ENCODE data around the gene ADGRD1. TPM values are rescaled to one million over a fixed set of nuclear protein-coding genes. Genes with fewer than 3 reads are reported as not detected.

Gene ADGRD1
- total RNA-seq, 2 donors from 2014 or later, result 2.7 TPM; not detected in 1

DNA sequence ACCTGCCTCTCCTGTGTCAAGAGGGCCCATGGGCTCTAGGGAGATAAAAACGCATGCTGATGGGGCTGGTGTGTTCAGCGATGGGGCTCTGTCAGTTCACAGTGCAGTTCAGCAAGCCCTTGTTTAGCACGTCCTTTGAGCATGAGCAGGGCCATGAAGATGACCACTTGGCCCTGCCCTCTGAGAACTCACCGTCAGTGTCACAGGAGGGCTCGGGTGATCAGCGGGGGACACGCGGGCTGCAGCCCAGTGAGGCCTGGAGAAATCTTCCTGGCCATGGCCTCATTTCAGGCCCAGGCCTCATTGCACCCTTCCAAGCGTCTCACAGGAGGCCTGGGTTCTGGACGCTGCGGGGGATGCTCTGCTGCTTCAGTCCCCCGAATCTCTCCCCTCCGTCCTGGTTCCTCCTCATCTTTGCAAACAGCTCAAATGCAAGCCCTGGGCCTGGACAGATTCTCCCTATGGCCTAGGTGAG is 181.6 kb downstream of the ADGRD1 start:
- ATAC-seq (replicated peaks), result no peak
- Mint-ChIP-seq H3K36me3 (ENCODE audit: low read depth) (no peaks in the 10 kb centered on the region), H3K4me3 (no peak overlapping the region), H3K27me3 (no peaks in the 10 kb centered on the region), H3K9me3 (no peaks in the 10 kb centered on the region), H3K4me1 (no peaks in the 10 kb centered on the region), H3K27ac (no peak overlapping the region)

DNA sequence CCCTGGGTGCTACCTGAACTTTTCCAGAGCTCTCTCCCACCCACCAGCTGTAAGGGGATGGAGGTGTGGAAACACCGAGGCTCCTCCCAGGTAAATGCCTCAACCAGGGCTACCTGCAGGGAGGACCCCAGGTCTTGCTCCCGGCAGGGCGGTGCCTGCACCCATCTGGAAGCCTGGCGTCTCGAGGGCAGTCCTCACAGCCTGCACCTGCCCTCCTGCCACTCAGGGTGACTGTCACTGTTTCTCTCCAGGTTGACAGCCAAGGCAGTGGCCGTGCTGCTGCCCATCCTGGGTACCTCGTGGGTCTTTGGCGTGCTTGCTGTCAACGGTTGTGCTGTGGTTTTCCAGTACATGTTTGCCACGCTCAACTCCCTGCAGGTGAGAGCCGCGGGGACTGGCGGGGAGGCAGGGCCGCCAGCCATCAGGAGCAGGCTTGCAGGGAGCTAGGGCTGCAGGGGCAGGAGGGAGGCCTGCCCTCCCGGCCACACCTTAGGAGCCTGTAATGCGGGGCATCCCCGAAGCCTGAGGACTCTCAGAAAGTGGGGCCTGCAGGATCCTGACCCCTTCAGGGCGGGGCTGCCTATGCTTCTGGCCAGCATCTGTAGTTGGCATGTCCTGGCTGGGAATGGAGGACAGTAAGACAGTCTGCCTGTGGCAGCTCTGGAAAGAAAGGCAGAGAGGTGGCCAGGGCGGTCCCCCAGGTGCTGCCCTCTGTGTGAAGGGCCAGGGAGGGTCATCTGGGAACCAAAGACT is 182.3 kb downstream of the ADGRD1 start:
- Mint-ChIP-seq H3K36me3 (ENCODE audit: low read depth) (no peaks in the 10 kb centered on the region), H3K9me3 (no peaks in the 10 kb centered on the region), H3K4me3 (no peak overlapping the region), H3K4me1 (no peaks in the 10 kb centered on the region), H3K27ac (no peak overlapping the region), H3K27me3 (no peaks in the 10 kb centered on the region)
- ATAC-seq (replicated peaks), result no peak

DNA sequence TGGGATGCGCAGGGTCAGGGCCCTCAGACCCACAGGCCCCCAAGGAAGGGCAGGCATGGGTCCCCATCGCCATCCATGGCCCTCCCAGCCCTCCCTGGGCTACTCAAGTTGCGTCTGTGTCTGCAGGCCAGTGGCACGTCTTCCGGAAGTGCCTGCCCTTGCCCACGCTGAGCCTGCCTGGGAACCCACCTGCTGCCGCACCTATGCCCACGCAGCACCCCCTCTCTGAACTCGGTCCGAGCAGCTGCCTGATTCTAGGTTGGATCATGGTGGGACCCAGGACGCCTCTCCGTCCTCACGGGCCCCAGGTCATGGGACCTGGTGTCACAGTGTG is 182.8 kb downstream of the ADGRD1 start:
- no peak overlapping the region for H3K27ac Mint-ChIP-seq
- no peaks in the 10 kb centered on the region for H3K4me1 Mint-ChIP-seq
- no peaks in the 10 kb centered on the region for H3K36me3 Mint-ChIP-seq (ENCODE audit: low read depth)
- no peak overlapping the region for H3K4me3 Mint-ChIP-seq
- no peaks in the 10 kb centered on the region for H3K27me3 Mint-ChIP-seq
- no peaks in the 10 kb centered on the region for H3K9me3 Mint-ChIP-seq
- ATAC-seq (replicated peaks), result no peak

DNA sequence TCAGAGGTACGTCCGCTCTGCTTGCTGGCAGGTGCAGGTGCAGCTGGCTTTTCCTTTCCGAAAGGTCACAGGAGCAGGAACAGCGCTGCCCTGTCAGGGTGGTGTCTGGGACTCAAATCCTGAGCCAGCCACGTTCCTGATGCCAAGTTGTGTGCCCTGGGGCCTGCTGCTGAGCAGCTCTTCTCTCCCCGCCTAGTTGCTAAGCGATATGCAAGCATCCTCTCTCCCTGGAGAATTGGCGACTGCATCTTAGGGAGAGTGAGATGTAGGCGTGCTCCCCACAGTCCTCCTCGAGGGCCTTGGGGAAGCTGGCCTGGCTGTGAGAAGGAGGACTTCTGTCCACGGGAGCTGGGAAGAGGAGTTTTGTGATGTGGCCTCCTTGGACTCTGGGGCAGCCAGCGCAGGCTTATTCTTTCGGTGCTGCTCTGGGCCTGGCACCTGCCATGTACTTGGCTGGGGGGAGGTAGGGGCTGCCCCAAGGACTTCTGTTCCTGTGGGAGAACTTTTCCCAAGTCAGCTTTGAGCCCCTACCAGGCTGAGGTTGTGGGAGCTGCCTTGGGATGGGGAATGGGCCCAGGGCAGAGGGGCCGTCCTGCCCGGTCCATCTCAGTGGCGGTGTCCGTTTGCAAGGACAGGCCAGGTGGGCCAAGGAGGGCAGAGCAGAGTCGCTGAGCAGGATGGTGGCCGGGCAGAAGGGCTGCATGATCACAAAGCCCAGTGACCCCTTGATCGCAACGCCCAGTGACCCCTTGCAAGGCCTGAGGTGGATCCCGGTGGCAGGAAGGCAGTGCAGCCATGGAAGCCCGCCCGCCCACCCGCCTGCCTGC is 183.5 kb downstream of the ADGRD1 start:
- H3K27ac Mint-ChIP-seq, result no peak overlapping the region
- ATAC-seq (replicated peaks), result no peak
- no peaks in the 10 kb centered on the region for H3K27me3 Mint-ChIP-seq
- no peaks in the 10 kb centered on the region for H3K9me3 Mint-ChIP-seq
- H3K36me3 Mint-ChIP-seq (ENCODE audit: low read depth), result no peaks in the 10 kb centered on the region
- H3K4me1 Mint-ChIP-seq, result no peaks in the 10 kb centered on the region
- no peak overlapping the region for H3K4me3 Mint-ChIP-seq

DNA sequence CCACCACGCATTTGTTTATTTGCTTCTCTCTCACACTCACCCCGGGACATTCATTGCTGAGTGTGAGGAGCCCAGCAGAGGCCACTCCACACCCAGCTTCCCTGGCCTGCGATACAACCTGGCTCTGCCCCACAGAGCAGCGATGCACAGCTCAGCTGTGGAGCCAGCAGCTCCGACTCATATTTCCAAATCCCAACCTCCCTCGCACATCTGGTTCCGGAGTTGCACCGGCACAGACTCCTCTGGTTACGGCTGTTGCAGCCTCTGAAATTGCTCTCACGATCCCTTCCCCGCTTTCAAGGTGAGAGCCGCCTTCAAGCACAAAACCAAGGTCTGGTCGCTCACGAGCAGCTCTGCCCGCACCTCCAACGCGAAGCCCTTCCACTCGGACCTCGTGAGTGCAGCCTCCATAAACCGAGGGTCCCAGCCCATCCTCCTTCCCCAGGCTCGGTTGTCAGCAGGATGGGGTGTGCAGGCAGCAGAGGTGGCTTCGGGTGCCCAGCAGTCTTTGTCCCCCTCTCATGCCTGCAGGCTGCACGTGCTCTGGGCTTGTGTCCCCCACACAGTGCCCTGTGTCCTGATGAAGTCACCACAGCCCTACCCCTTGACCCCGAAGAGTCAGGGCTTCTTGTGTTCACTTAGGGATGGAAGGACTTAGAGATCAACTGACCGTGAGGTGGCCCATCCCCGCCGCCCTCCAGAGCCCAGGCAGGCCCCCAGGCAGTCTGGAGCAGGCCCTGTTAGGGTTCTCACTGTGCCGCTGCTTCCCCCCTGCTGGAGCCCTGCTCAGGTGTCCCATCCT is 184.3 kb downstream of the ADGRD1 start:
- Mint-ChIP-seq H3K27ac (no peak overlapping the region), H3K4me3 (no peak overlapping the region), H3K9me3 (no peaks in the 10 kb centered on the region), H3K4me1 (no peaks in the 10 kb centered on the region), H3K27me3 (no peaks in the 10 kb centered on the region), H3K36me3 (ENCODE audit: low read depth) (no peaks in the 10 kb centered on the region)
- ATAC-seq (replicated peaks), result no peak

DNA sequence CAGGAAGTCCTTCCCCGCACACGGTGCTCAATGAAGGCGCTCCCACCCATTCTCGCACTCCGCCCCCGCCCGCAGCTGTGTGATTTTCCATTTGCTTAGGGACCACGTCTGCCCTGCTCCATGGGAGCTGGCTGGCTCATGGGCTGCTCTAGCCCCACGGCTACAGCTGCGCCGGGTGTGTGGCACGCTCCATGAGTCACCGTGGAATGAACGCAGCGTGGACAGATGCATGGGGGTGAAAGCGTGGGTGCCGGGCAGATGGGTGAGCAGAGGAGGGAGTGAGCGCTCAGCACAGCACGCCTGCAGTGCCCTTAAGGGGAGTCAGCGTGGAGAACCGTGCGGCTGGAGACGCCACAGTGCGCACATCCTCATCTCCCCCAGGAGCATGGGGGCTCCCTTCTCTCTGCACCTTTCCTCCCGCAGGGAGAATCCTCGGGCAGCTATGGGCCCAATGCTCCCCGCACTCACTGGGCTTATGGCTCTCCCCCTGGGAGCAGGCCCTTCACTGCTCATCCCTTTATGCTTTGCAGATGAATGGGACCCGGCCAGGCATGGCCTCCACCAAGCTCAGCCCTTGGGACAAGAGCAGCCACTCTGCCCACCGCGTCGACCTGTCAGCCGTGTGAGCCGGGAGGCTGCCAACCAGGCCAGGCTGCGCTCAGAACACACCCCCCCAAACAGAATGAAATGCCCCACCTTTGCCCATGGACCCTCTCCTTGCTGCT is 185.1 kb downstream of the ADGRD1 start:
- no peaks in the 10 kb centered on the region for H3K27me3 Mint-ChIP-seq
- no peak overlapping the region for H3K27ac Mint-ChIP-seq
- H3K36me3 Mint-ChIP-seq (ENCODE audit: low read depth), result no peaks in the 10 kb centered on the region
- ATAC-seq (replicated peaks), result no peak
- H3K4me1 Mint-ChIP-seq, result no peaks in the 10 kb centered on the region
- no peaks in the 10 kb centered on the region for H3K9me3 Mint-ChIP-seq
- H3K4me3 Mint-ChIP-seq, result no peak overlapping the region

- no peak overlapping the region for H3K27ac Mint-ChIP-seq
- ATAC-seq (replicated peaks), result no peak
- H3K4me3 Mint-ChIP-seq, result no peak overlapping the region
- H3K36me3 Mint-ChIP-seq (ENCODE audit: low read depth), result no peaks in the 10 kb centered on the region
- H3K9me3 Mint-ChIP-seq, result no peaks in the 10 kb centered on the region
- no peaks in the 10 kb centered on the region for H3K27me3 Mint-ChIP-seq
- H3K4me1 Mint-ChIP-seq, result no peaks in the 10 kb centered on the region
These were observed 185.8 kb downstream of the ADGRD1 start for GRCh38 chr12:131139363-131140068.

- no peaks in the 10 kb centered on the region for H3K4me1 Mint-ChIP-seq
- no peaks in the 10 kb centered on the region for H3K36me3 Mint-ChIP-seq (ENCODE audit: low read depth)
- no peak for ATAC-seq (replicated peaks)
- no peaks in the 10 kb centered on the region for H3K9me3 Mint-ChIP-seq
- H3K27ac Mint-ChIP-seq, result no peak overlapping the region
- no peak overlapping the region for H3K4me3 Mint-ChIP-seq
- H3K27me3 Mint-ChIP-seq, result no peaks in the 10 kb centered on the region
These were observed 186.3 kb downstream of the ADGRD1 start for GRCh38 chr12:131140069-131140435.

DNA sequence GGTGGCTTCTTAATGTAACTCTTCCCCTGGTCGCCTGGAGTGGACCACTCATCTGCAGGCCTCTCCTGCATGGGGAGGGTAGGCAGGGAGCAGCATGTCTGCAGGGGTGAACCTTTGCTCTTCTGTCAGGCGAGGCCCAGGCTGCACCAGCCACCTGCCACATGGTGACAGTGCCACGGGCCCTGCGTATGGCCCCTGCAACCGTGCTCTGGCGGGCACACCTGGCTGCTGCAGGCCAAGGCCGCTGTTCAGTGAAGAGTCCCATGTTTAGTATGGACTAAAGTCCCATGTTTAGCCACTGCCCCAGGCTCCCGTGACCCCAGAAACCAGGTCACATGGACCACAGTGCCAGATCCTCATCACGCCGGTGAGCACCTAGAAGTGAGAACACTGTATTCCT is 187.0 kb downstream of the ADGRD1 start:
- ATAC-seq (replicated peaks), result no peak
- H3K27me3 Mint-ChIP-seq, result no peaks in the 10 kb centered on the region
- no peak overlapping the region for H3K4me3 Mint-ChIP-seq
- H3K4me1 Mint-ChIP-seq, result no peaks in the 10 kb centered on the region
- H3K9me3 Mint-ChIP-seq, result no peaks in the 10 kb centered on the region
- no peak overlapping the region for H3K27ac Mint-ChIP-seq
- H3K36me3 Mint-ChIP-seq (ENCODE audit: low read depth), result no peaks in the 10 kb centered on the region

DNA sequence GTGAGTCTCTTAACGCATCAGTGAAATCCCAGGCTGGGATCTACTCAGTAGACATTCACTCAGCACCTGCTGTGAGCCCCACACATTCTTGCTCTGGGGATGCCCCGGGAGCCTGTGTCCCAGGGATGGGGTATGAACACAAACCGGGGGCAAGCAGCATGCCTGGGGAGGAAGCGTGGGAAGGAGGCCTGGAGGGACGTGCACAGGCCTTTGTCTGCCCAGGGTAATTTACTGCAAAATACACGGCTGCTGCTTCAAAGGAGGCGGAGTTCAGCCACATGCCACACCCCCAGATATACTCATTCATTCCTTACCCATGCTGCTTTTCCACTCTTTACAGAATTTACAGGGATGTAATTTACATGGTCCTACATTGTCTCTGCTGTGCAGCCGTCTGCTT is 187.8 kb downstream of the ADGRD1 start:
- H3K9me3 Mint-ChIP-seq, result no peaks in the 10 kb centered on the region
- H3K4me3 Mint-ChIP-seq, result no peak overlapping the region
- no peaks in the 10 kb centered on the region for H3K36me3 Mint-ChIP-seq (ENCODE audit: low read depth)
- H3K27ac Mint-ChIP-seq, result no peak overlapping the region
- no peak for ATAC-seq (replicated peaks)
- no peaks in the 10 kb centered on the region for H3K27me3 Mint-ChIP-seq
- no peaks in the 10 kb centered on the region for H3K4me1 Mint-ChIP-seq

DNA sequence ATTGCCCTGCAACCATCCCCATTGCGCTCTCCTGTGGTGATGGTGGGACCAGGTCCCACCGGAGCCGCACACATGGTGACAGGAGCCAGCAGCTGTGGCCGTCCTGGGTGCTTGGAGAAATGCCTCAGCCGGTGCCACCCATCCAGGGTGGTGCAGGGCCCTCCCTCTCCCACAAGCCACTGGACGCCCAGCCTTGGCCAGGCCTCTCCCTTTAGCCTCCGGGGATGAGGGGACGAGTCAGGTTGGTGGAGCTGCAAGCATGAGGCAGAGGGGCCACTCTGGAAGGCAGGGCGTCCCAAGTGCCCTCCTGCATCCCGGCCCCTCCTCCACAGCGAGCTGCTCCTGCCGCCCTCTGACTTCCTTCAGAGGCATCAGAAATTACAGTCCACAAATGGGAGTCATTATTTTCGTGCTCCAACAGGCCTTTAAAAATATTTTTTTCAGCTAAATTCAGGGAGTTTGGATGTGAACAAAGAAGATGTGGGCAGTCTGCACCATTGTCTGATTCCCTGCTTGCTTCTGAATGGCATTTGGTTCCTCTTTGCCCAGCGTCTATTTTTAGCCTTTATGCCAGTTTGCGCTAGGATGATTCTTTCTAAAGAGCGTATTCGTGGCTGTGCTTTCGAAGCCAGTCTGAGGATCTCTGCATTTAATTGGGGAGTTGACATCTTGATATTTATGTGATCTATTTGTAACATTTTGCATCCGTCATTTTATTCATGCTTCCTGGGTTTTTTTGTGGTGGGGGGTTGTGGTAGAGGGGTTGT is 189.4 kb downstream of the ADGRD1 start:
- Mint-ChIP-seq H3K4me3 (no peak overlapping the region), H3K36me3 (ENCODE audit: low read depth) (no peaks in the 10 kb centered on the region), H3K4me1 (no peaks in the 10 kb centered on the region), H3K9me3 (no peaks in the 10 kb centered on the region), H3K27ac (no peak overlapping the region), H3K27me3 (peaks cover 9% of the 10 kb centered on the region)
- ATAC-seq (replicated peaks), result no peak

- Mint-ChIP-seq H3K4me3 (no peak overlapping the region), H3K36me3 (ENCODE audit: low read depth) (no peaks in the 10 kb centered on the region), H3K9me3 (peaks cover 5% of the 10 kb centered on the region), H3K27me3 (peaks cover 23% of the 10 kb centered on the region), H3K4me1 (no peaks in the 10 kb centered on the region), H3K27ac (no peak overlapping the region)
- no peak for ATAC-seq (replicated peaks)
These were observed 192.5 kb downstream of the ADGRD1 start for GRCh38 chr12:131146173-131146675.

DNA sequence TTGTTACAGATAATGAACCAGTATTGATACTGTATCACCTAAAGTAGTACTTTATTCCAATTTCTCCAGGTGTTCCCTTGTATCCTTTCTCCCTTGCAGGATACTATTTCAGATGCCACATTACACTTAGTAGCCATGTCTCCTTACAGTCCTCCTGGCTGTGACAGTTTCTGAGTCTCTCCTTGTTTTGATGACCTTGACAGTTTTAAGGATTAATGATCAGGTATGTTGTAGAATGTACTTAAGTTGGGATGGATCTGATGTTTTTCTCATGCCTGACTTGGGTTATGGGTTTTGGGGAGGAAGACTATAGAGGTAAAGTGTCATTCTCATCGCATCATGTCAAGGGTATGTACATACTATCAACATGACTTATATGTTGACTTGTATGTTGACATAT is 193.6 kb downstream of the ADGRD1 start:
- Mint-ChIP-seq H3K4me1 (no peaks in the 10 kb centered on the region), H3K9me3 (peaks cover 5% of the 10 kb centered on the region), H3K27me3 (peaks cover 26% of the 10 kb centered on the region), H3K27ac (no peak overlapping the region), H3K36me3 (ENCODE audit: low read depth) (no peaks in the 10 kb centered on the region), H3K4me3 (no peak overlapping the region)
- no peak for ATAC-seq (replicated peaks)

Data from activated T-helper 17 cell treated with anti-CD3 and anti-CD28 coated beads, Interleukin-2, amount 50 U/mL, for 72 hours (primary cell).